Measurements from ENCODE around the gene TNS1. TPM values are rescaled to one million over a fixed set of nuclear protein-coding genes. Genes with fewer than 3 reads are reported as not detected.

TNS1 gene
- total RNA-seq, 1 experiment from 2014 or later = 4.5 TPM

GRCh38 chr2:217976301-217976700 lies 26.5 kb downstream of the TNS1 start (continued):
- TF ChIP-seq SMAD3 (CRISPR knock-in tag; IDR thresholded peaks at IDR 0.05; ENCODE audit: borderline replicate concordance) = no peak
- TF ChIP-seq, protein P1, sequence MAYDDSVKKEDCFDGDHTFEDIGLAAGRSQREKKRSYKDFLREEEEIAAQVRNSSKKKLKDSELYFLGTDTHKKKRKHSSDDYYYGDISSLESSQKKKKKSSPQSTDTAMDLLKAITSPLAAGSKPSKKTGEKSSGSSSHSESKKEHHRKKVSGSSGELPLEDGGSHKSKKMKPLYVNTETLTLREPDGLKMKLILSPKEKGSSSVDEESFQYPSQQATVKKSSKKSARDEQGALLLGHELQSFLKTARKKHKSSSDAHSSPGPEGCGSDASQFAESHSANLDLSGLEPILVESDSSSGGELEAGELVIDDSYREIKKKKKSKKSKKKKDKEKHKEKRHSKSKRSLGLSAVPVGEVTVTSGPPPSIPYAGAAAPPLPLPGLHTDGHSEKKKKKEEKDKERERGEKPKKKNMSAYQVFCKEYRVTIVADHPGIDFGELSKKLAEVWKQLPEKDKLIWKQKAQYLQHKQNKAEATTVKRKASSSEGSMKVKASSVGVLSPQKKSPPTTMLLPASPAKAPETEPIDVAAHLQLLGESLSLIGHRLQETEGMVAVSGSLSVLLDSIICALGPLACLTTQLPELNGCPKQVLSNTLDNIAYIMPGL (CRISPR knock-in tag; IDR thresholded peaks at IDR 0.05) = no peak
- TF ChIP-seq ZNF121 (CRISPR knock-in tag; IDR thresholded peaks at IDR 0.05) = no peak
- no peak for TF ChIP-seq GABPB1 (CRISPR knock-in tag; IDR thresholded peaks at IDR 0.05)
- no peak for TF ChIP-seq MXD4 (CRISPR knock-in tag; IDR thresholded peaks at IDR 0.05; ENCODE audit: borderline replicate concordance)

DNA sequence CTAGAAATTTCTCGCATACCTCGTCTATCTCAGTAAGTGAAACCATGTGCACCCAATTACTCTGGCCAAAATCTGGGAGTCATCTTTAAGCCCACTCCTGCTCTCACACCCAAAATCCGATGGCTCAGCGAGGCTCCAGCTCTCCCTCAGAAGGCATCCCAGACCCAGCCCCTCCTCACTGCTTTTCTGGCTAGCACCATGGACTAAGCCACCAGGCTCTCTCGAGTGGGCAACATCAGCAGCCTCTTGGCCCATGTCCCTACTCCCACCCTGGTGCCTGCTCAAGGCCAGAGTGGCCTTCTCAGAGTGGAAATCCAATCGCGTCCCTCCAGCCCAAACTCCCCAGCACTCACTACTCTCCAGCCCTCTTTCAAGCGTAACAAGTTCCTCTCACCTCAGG lies 27.2 kb downstream of the TNS1 start:
- peaks cover 14% of the 10 kb centered on the region for H3K4me1 Mint-ChIP-seq
- no peak overlapping the region for H3K27ac Mint-ChIP-seq
- POLR2A ChIA-PET = no interaction called here
- peaks cover 9% of the 10 kb centered on the region for H3K27me3 Mint-ChIP-seq (ENCODE audit: low read depth)
- H3K9me3 Mint-ChIP-seq = no peaks in the 10 kb centered on the region
- no peaks in the 10 kb centered on the region for H3K36me3 Mint-ChIP-seq
- ATAC-seq = no peak
- H3K4me3 Mint-ChIP-seq = no peak overlapping the region
- TF ChIP-seq SP1 (CRISPR knock-in tag; conservative IDR thresholded peaks at IDR 0.05) (no peak), ERG (CRISPR knock-in tag; IDR thresholded peaks at IDR 0.05) (no peak), TP53 (CRISPR knock-in tag; IDR thresholded peaks at IDR 0.05) (no peak)
- CTCF ChIA-PET = interaction anchor here (1.0 kb wide), 1 partner anchor 28 kb away, joined by 3 read pairs; no protein-coding TSS in a partner anchor
- DNase-seq (ENCODE audit: low spot score) = no peak

DNA sequence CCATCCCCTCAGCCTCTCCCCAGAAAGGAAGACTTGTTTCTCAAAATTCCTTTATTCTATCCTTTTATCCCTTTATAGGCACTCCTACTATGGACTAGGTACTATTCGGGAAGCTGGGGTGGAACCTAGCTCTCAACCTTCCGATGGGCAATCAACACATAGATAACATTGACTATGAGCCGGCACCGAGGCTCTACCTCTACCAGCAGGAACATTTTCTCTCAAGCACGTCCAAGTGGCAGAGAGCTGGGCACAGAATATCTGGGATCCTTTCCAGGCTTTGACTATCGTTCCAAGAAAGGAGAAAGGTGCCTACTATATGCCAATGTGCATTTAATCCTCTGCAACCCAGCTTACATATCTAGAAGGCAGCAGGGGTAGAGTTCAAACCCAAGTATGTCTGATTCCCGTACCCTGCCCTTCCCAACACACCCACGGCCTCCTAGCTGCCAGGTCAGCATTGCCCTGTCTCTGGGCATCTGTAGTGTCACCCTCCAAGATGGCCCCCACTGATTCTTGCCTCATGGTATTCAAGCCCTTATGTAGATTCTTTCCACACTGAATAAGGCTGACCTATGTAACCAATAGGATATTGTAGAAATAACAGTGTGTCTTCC lies 28.3 kb downstream of the TNS1 start:
- no peaks in the 10 kb centered on the region for H3K9me3 Mint-ChIP-seq
- no peak for ATAC-seq
- peaks cover 5% of the 10 kb centered on the region for H3K27me3 Mint-ChIP-seq (ENCODE audit: low read depth)
- H3K4me1 Mint-ChIP-seq = peaks cover 8% of the 10 kb centered on the region
- ChIA-PET CTCF (no interaction called here), POLR2A (interaction anchor here (0.5 kb wide), 1 partner anchor 696 kb away, joined by 3 read pairs; no protein-coding TSS in a partner anchor)
- no peak overlapping the region for H3K4me3 Mint-ChIP-seq
- no peak for DNase-seq (ENCODE audit: low spot score)
- no peak overlapping the region for H3K27ac Mint-ChIP-seq
- no peaks in the 10 kb centered on the region for H3K36me3 Mint-ChIP-seq
- TF ChIP-seq SP1 (CRISPR knock-in tag; conservative IDR thresholded peaks at IDR 0.05) (no peak), NR1H2 (CRISPR knock-in tag; IDR thresholded peaks at IDR 0.05) (no peak), ATF2 (CRISPR knock-in tag; IDR thresholded peaks at IDR 0.05; ENCODE audit: borderline replicate concordance, low read depth) (no peak), CDX4 (CRISPR knock-in tag; IDR thresholded peaks at IDR 0.05; ENCODE audit: borderline replicate concordance) (no peak), ZNF219 (CRISPR knock-in tag; IDR thresholded peaks at IDR 0.05; ENCODE audit: borderline replicate concordance) (no peak), TEAD4 (CRISPR knock-in tag; IDR thresholded peaks at IDR 0.05) (no peak), FOXP4 (CRISPR knock-in tag; IDR thresholded peaks at IDR 0.05) (no peak), KAT7 (CRISPR knock-in tag; IDR thresholded peaks at IDR 0.05; ENCODE audit: borderline replicate concordance) (no peak), SMAD4 (CRISPR knock-in tag; IDR thresholded peaks at IDR 0.05) (no peak), MLX (CRISPR knock-in tag; IDR thresholded peaks at IDR 0.05) (no peak), MYBL2 (CRISPR knock-in tag; IDR thresholded peaks at IDR 0.05) (no peak), ZNF138 (CRISPR knock-in tag; conservative IDR thresholded peaks at IDR 0.05) (no peak), JAZF1 (CRISPR knock-in tag; IDR thresholded peaks at IDR 0.05) (no peak), ZNF423 (CRISPR knock-in tag; IDR thresholded peaks at IDR 0.05) (no peak)
- TF ChIP-seq, protein P2, sequence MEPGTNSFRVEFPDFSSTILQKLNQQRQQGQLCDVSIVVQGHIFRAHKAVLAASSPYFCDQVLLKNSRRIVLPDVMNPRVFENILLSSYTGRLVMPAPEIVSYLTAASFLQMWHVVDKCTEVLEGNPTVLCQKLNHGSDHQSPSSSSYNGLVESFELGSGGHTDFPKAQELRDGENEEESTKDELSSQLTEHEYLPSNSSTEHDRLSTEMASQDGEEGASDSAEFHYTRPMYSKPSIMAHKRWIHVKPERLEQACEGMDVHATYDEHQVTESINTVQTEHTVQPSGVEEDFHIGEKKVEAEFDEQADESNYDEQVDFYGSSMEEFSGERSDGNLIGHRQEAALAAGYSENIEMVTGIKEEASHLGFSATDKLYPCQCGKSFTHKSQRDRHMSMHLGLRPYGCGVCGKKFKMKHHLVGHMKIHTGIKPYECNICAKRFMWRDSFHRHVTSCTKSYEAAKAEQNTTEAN (CRISPR knock-in tag; IDR thresholded peaks at IDR 0.05) = no peak
- TF ChIP-seq, protein P3, sequence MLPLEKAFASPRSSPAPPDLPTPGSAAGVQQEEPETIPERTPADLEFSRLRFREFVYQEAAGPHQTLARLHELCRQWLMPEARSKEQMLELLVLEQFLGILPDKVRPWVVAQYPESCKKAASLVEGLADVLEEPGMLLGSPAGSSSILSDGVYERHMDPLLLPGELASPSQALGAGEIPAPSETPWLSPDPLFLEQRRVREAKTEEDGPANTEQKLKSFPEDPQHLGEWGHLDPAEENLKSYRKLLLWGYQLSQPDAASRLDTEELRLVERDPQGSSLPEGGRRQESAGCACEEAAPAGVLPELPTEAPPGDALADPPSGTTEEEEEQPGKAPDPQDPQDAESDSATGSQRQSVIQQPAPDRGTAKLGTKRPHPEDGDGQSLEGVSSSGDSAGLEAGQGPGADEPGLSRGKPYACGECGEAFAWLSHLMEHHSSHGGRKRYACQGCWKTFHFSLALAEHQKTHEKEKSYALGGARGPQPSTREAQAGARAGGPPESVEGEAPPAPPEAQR (CRISPR knock-in tag; IDR thresholded peaks at IDR 0.05) = no peak

Data from WTC11 (cell line).